HEK293 (cell line): ENCODE measurements around the gene SBF1.
A peak's percentile ranks its signal among the peaks of the same experiment; 100 is the strongest.

Experiments
- CTCF ChIA-PET: fragments of 350-600 bp; formaldehyde crosslinking; extraction: SDS; loops from one replicate; lab custom pipeline; 2021; ENCODE audit warnings: antibody characterized with exemption; lab: Yijun Ruan, JAX
- POLR2A ChIA-PET: fragments of 300-600 bp; formaldehyde crosslinking; extraction: SDS; loops from one replicate; lab custom pipeline; 2020; ENCODE audit warnings: antibody characterized with exemption, inconsistent platforms; lab: Yijun Ruan, JAX
- H3K27ac ChIP-seq: fragments of 200-500 bp; sonication (Bioruptor generic); 2 replicates; pipeline ENCODE4 v1.5.1; 2014; ENCODE audit warnings: low read depth, low read length, control low read depth, inconsistent platforms; ENCODE audit errors: extremely low read depth
- H3K36me3 ChIP-seq, 2 experiments: fragments of 200-500 bp in 1 of 2; sonication (Bioruptor generic) in 1 of 2; 1 replicate in 1 of 2; 2 replicates in 1 of 2; pipeline ENCODE4 v1.5.1; 2014 to 2017; ENCODE audit warnings: inconsistent platforms in 2 of 2, low read length in 2 of 2; ENCODE audit not compliant: control insufficient read depth in 2 of 2, insufficient read depth in 1 of 2
- H3K4me1 ChIP-seq: fragments of 200-500 bp; sonication (Bioruptor generic); 2 replicates; pipeline ENCODE4 v1.5.1; 2014; ENCODE audit warnings: mild to moderate bottlenecking, low read length, inconsistent platforms; ENCODE audit not compliant: control insufficient read depth, insufficient read depth
- H3K4me3 ChIP-seq: 2 replicates; pipeline ENCODE4 v1.5.1; 2011; ENCODE audit warnings: low read depth, mild to moderate bottlenecking, control low read depth, low read length, moderate library complexity
- H3K9me3 ChIP-seq: fragments of 200-500 bp; sonication (Bioruptor generic); 2 replicates; pipeline ENCODE4 v1.5.1; 2014; ENCODE audit warnings: low read depth, low read length, inconsistent platforms; ENCODE audit not compliant: control insufficient read depth, insufficient read depth
- FEZF1 ChIP-seq: fragments of 450-650 bp; formaldehyde crosslinking; IDR thresholded peaks from 2 replicates; pipeline ENCODE4 v1.5.1; 2016; ENCODE audit warnings: missing biosample characterization, missing genetic modification characterization
- HIC1 ChIP-seq: fragments of 450-650 bp; formaldehyde crosslinking; IDR thresholded peaks from 2 replicates; pipeline ENCODE4 v1.5.1; 2016; ENCODE audit warnings: missing biosample characterization, missing genetic modification characterization
- KLF8 ChIP-seq: fragments of 450-650 bp; formaldehyde crosslinking; IDR thresholded peaks from 2 replicates; pipeline ENCODE4 v1.5.1; 2016; ENCODE audit warnings: missing biosample characterization, missing genetic modification characterization
- PATZ1 ChIP-seq: fragments of 450-650 bp; formaldehyde crosslinking; IDR thresholded peaks from 2 replicates; pipeline ENCODE4 v1.5.1; 2016; ENCODE audit warnings: missing biosample characterization, missing genetic modification characterization
- SCRT1 ChIP-seq: fragments of 450-650 bp; formaldehyde crosslinking; IDR thresholded peaks from 2 replicates; pipeline ENCODE4 v1.5.1; 2016; ENCODE audit warnings: missing biosample characterization, missing genetic modification characterization, borderline replicate concordance
- SCRT2 ChIP-seq: fragments of 450-650 bp; formaldehyde crosslinking; IDR thresholded peaks from 2 replicates; pipeline ENCODE4 v1.5.1; 2016; ENCODE audit warnings: missing biosample characterization, missing genetic modification characterization
- SP7 ChIP-seq: fragments of 450-650 bp; formaldehyde crosslinking; IDR thresholded peaks from 2 replicates; pipeline ENCODE4 v1.5.1; 2016; ENCODE audit warnings: missing biosample characterization, missing genetic modification characterization
- TRIM28 ChIP-seq: IDR thresholded peaks from 2 replicates; pipeline ENCODE4 v1.6.1; 2011; ENCODE audit warnings: low read length, control low read depth, borderline replicate concordance
- WT1 ChIP-seq: fragments of 450-650 bp; formaldehyde crosslinking; IDR thresholded peaks from 2 replicates; pipeline ENCODE4 v1.5.1; 2016; ENCODE audit warnings: missing biosample characterization, missing genetic modification characterization
- ZNF266 ChIP-seq: fragments of 450-650 bp; formaldehyde crosslinking; IDR thresholded peaks from 2 replicates; pipeline ENCODE4 v1.5.1; 2016; ENCODE audit warnings: missing biosample characterization, missing genetic modification characterization, low read depth
- ZNF510 ChIP-seq: fragments of 450-650 bp; formaldehyde crosslinking; IDR thresholded peaks from 2 replicates; pipeline ENCODE4 v1.5.1; 2018; ENCODE audit warnings: mild to moderate bottlenecking, missing genetic modification characterization, missing biosample characterization; ENCODE audit not compliant: insufficient replicate concordance
- ZNF548 ChIP-seq: fragments of 450-650 bp; formaldehyde crosslinking; IDR thresholded peaks from 2 replicates; pipeline ENCODE4 v1.5.1; 2016; ENCODE audit warnings: missing biosample characterization, missing genetic modification characterization
- ZNF558 ChIP-seq: fragments of 450-650 bp; formaldehyde crosslinking; IDR thresholded peaks from 2 replicates; pipeline ENCODE4 v1.5.1; 2016; ENCODE audit warnings: missing biosample characterization, missing genetic modification characterization
- ZNF623 ChIP-seq: fragments of 450-650 bp; formaldehyde crosslinking; IDR thresholded peaks from 2 replicates; pipeline ENCODE4 v1.5.1; 2016; ENCODE audit warnings: missing biosample characterization, missing genetic modification characterization
- ZNF639 ChIP-seq: fragments of 450-650 bp; formaldehyde crosslinking; IDR thresholded peaks from 2 replicates; pipeline ENCODE4 v1.5.1; 2016; ENCODE audit warnings: missing biosample characterization, missing genetic modification characterization
- ZNF645 ChIP-seq: fragments of 450-650 bp; formaldehyde crosslinking; IDR thresholded peaks from 2 replicates; pipeline ENCODE4; 2016; ENCODE audit warnings: missing biosample characterization, missing genetic modification characterization
- ZNF658 ChIP-seq: fragments of 450-650 bp; formaldehyde crosslinking; IDR thresholded peaks from 2 replicates; pipeline ENCODE4; 2016; ENCODE audit warnings: missing biosample characterization, missing genetic modification characterization
- ZNF704 ChIP-seq: fragments of 450-650 bp; formaldehyde crosslinking; IDR thresholded peaks from 2 replicates; pipeline ENCODE4 v1.5.1; 2016; ENCODE audit warnings: missing biosample characterization, missing genetic modification characterization
- ZNF843 ChIP-seq: fragments of 450-650 bp; formaldehyde crosslinking; IDR thresholded peaks from 2 replicates; pipeline ENCODE4 v1.5.1; 2016; ENCODE audit warnings: missing biosample characterization, missing genetic modification characterization
- TF ChIP-seq, protein P1 (sequence below): fragments of 450-650 bp; formaldehyde crosslinking; conservative IDR thresholded peaks from 2 replicates; pipeline ENCODE4 v1.5.1; 2016; ENCODE audit warnings: low read depth, missing biosample characterization, missing genetic modification characterization
- TF ChIP-seq, protein P2 (sequence below): fragments of 450-650 bp; formaldehyde crosslinking; IDR thresholded peaks from 2 replicates; pipeline ENCODE4 v1.5.1; 2017; ENCODE audit warnings: missing biosample characterization, missing genetic modification characterization

SBF1 gene

GRCh38 chr22:50461979-50462540 is 12.8 kb downstream of the SBF1 start:
- POLR2A ChIA-PET = interaction anchor here (0.6 to 0.7 kb wide), 2 partner anchors 12 to 64 kb away, joined by 3 read pairs; partner anchors contain the start of gene SCO2
- Histone ChIP-seq H3K36me3 (peaks cover 8 to 97% of the 10 kb centered on the region in 2 experiments; a peak in 2 of 3 replicates), H3K9me3 (no peaks in the 10 kb centered on the region), H3K4me3 (no peak overlapping the region)
- CTCF ChIA-PET = interaction anchor here (1.1 to 1.7 kb wide), 2 partner anchors 11 to 36 kb away, joined by 3 to 6 read pairs; no protein-coding TSS in a partner anchor
- TF ChIP-seq ZNF843 (tag by site-specific recombination) (no peak), SCRT2 (peak; percentile 84), SCRT1 (tag by site-specific recombination) (peak; percentile 62), ZNF658 (no peak), TRIM28 (no peak), ZNF510 (tag by site-specific recombination) (no peak), HIC1 (peak; percentile 57; the same call in 1 of the 2 replicates), ZNF623 (tag by site-specific recombination) (no peak), PATZ1 (tag by site-specific recombination) (no peak)
- TF ChIP-seq, all 188 proteins: peak for 3
- no peaks in the 10 kb centered on the region for H3K4me1 ChIP-seq
- no peak overlapping the region for H3K27ac ChIP-seq

- POLR2A ChIA-PET = interaction anchor here (0.6 to 1.1 kb wide), 3 partner anchors 8 to 64 kb away, joined by 3 to 4 read pairs (median 3); partner anchors contain the start of gene SCO2
- H3K4me1 ChIP-seq = no peaks in the 10 kb centered on the region
- peaks cover 8 to 97% of the 10 kb centered on the region in 2 experiments; a peak in 2 of 3 replicates for H3K36me3 ChIP-seq
- H3K27ac ChIP-seq = no peak overlapping the region
- H3K4me3 ChIP-seq = no peak overlapping the region
- CTCF ChIA-PET = interaction anchor here (1.1 to 1.7 kb wide), 2 partner anchors 11 to 37 kb away, joined by 3 to 6 read pairs; no protein-coding TSS in a partner anchor
- no peaks in the 10 kb centered on the region for H3K9me3 ChIP-seq
- TF ChIP-seq SP7 (tag by site-specific recombination) (no peak), ZNF639 (tag by site-specific recombination) (no peak), KLF8 (tag by site-specific recombination) (no peak), ZNF558 (tag by site-specific recombination) (no peak), WT1 (tag by site-specific recombination) (no peak), ZNF645 (no peak), ZNF704 (tag by site-specific recombination) (no peak), FEZF1 (tag by site-specific recombination) (no peak), ZNF548 (no peak), ZNF266 (tag by site-specific recombination) (no peak)
- TF ChIP-seq, protein P1, sequence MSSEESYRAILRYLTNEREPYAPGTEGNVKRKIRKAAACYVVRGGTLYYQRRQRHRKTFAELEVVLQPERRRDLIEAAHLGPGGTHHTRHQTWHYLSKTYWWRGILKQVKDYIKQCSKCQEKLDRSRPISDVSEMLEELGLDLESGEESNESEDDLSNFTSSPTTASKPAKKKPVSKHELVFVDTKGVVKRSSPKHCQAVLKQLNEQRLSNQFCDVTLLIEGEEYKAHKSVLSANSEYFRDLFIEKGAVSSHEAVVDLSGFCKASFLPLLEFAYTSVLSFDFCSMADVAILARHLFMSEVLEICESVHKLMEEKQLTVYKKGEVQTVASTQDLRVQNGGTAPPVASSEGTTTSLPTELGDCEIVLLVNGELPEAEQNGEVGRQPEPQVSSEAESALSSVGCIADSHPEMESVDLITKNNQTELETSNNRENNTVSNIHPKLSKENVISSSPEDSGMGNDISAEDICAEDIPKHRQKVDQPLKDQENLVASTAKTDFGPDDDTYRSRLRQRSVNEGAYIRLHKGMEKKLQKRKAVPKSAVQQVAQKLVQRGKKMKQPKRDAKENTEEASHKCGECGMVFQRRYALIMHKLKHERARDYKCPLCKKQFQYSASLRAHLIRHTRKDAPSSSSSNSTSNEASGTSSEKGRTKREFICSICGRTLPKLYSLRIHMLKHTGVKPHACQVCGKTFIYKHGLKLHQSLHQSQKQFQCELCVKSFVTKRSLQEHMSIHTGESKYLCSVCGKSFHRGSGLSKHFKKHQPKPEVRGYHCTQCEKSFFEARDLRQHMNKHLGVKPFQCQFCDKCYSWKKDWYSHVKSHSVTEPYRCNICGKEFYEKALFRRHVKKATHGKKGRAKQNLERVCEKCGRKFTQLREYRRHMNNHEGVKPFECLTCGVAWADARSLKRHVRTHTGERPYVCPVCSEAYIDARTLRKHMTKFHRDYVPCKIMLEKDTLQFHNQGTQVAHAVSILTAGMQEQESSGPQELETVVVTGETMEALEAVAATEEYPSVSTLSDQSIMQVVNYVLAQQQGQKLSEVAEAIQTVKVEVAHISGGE (tag by site-specific recombination) = no peak
- TF ChIP-seq, protein P2, sequence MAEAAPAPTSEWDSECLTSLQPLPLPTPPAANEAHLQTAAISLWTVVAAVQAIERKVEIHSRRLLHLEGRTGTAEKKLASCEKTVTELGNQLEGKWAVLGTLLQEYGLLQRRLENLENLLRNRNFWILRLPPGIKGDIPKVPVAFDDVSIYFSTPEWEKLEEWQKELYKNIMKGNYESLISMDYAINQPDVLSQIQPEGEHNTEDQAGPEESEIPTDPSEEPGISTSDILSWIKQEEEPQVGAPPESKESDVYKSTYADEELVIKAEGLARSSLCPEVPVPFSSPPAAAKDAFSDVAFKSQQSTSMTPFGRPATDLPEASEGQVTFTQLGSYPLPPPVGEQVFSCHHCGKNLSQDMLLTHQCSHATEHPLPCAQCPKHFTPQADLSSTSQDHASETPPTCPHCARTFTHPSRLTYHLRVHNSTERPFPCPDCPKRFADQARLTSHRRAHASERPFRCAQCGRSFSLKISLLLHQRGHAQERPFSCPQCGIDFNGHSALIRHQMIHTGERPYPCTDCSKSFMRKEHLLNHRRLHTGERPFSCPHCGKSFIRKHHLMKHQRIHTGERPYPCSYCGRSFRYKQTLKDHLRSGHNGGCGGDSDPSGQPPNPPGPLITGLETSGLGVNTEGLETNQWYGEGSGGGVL (tag by site-specific recombination) = no peak
Measured at GRCh38 chr22:50461536-50461935, 13.3 kb downstream of the SBF1 start.
